IPS DF 19.7 (cell line): ENCODE data around the gene ZFPM1.

Experiments
- DNase-seq: peaks from one replicate; pipeline ENCODE4 v3.0.0-alpha.2; 2013; ENCODE audit warnings: low read depth, low spot score

ZFPM1 gene

GRCh38 chr16:88448461-88449266, 4.4 kb upstream of the ZFPM1 start:
- DNase-seq: no peak

- no peak for DNase-seq
Observed at GRCh38 chr16:88449267-88449561, 3.9 kb upstream of the ZFPM1 start.

- DNase-seq: no peak
Observed at GRCh38 chr16:88451586-88452481, 1.2 kb upstream of the ZFPM1 start.

- peak; percentile 52 for DNase-seq
Observed at GRCh38 chr16:88452482-88453216, 431 bp upstream of the ZFPM1 start.

GRCh38 chr16:88453611-88454522, 787 bp downstream of the ZFPM1 start:
- no peak for DNase-seq

- DNase-seq: no peak
Observed at GRCh38 chr16:88454523-88454947, 1.5 kb downstream of the ZFPM1 start.

- no peak for DNase-seq
Observed at GRCh38 chr16:88455610-88456355, 2.7 kb downstream of the ZFPM1 start.

GRCh38 chr16:88456356-88457292, 3.5 kb downstream of the ZFPM1 start:
- DNase-seq: no peak

- no peak for DNase-seq
Observed at GRCh38 chr16:88458039-88458772, 5.1 kb downstream of the ZFPM1 start.

GRCh38 chr16:88458773-88459235, 5.7 kb downstream of the ZFPM1 start:
- no peak for DNase-seq

GRCh38 chr16:88459366-88460073, 6.4 kb downstream of the ZFPM1 start:
- no peak for DNase-seq

GRCh38 chr16:88460496-88461330, 7.6 kb downstream of the ZFPM1 start:
- DNase-seq: no peak

GRCh38 chr16:88461331-88462269, 8.5 kb downstream of the ZFPM1 start:
- DNase-seq: peak; percentile 56

GRCh38 chr16:88462396-88462795, 9.3 kb downstream of the ZFPM1 start:
- no peak for DNase-seq

GRCh38 chr16:88463411-88463810, 10.3 kb downstream of the ZFPM1 start:
- no peak for DNase-seq
